HCT116 (cell line): ENCODE data around the gene CLDN3.

Source experiments
- CTCF ChIP-seq, 3 experiments: fragments of 200-600 bp in 1 of 3; sonication (generic) in 1 of 3; IDR thresholded peaks in 2 of 3; conservative IDR thresholded peaks in 1 of 3; 2 replicates each; pipeline ENCODE4 v1.5.1; 2012 to 2017; ENCODE audit warnings: low read depth in 2 of 3, low read length in 2 of 3, antibody characterized with exemption in 1 of 3, borderline replicate concordance in 1 of 3, control low read depth in 1 of 3, mild to moderate bottlenecking in 1 of 3, mixed read lengths in 1 of 3, mixed run types in 1 of 3, moderate library complexity in 1 of 3; ENCODE audit not compliant: insufficient read depth in 1 of 3
- EZH2 ChIP-seq: fragments of 200-600 bp; sonication (generic); IDR thresholded peaks from 2 replicates; pipeline ENCODE4 v1.6.1; 2017; ENCODE audit warnings: antibody characterized with exemption, mixed run types
- EZH2phosphoT487 ChIP-seq: fragments of 200-600 bp; IDR thresholded peaks from 2 replicates; pipeline ENCODE4 v1.6.1; 2018; ENCODE audit warnings: antibody characterized with exemption, borderline replicate concordance
- MAX ChIP-seq: IDR thresholded peaks from 2 replicates; pipeline ENCODE4 v1.6.1; 2012
- POLR2A ChIP-seq: IDR thresholded peaks from 2 replicates; pipeline ENCODE4 v1.7.0; 2011; ENCODE audit warnings: borderline replicate concordance; ENCODE audit not compliant: insufficient read depth, insufficient read length; ENCODE audit errors: extremely low read depth
- SIN3A ChIP-seq: IDR thresholded peaks from 2 replicates; pipeline ENCODE4 v1.6.1; 2012; ENCODE audit warnings: low read depth
- SP1 ChIP-seq: IDR thresholded peaks from 2 replicates; pipeline ENCODE4 v1.6.1; 2012; ENCODE audit warnings: low read depth
- YY1 ChIP-seq: IDR thresholded peaks from 2 replicates; pipeline ENCODE4 v1.6.1; 2011; ENCODE audit warnings: low read length, low read depth, moderate library complexity, mild to moderate bottlenecking; ENCODE audit not compliant: insufficient replicate concordance; ENCODE audit errors: extremely low read depth
- TF ChIP-seq, protein P1 (sequence below): IDR thresholded peaks from 2 replicates; pipeline ENCODE4 v1.6.1; 2012; ENCODE audit warnings: low read depth
- TF ChIP-seq, protein P2 (sequence below): IDR thresholded peaks from 2 replicates; pipeline ENCODE4 v1.6.1; 2011; ENCODE audit warnings: mild to moderate bottlenecking, low read length, moderate library complexity; ENCODE audit not compliant: insufficient replicate concordance; ENCODE audit errors: extremely low read depth
- TF ChIP-seq, protein P3 (sequence below): IDR thresholded peaks from 2 replicates; pipeline ENCODE4 v1.6.1; 2012

- TF ChIP-seq CTCF (IDR thresholded peaks at IDR 0.05 in 2 of 3, conservative IDR thresholded peaks at IDR 0.05 in 1 of 3; ENCODE audit: borderline replicate concordance in 1 of 3, insufficient read depth in 1 of 3, low read depth in 2 of 3, low read length in 2 of 3) (no peak), EZH2 (no peak), SP1 (no peak), MAX (no peak), SIN3A (no peak), POLR2A (no peak), YY1 (no peak), EZH2phosphoT487 (no peak)
- TF ChIP-seq, protein P1, sequence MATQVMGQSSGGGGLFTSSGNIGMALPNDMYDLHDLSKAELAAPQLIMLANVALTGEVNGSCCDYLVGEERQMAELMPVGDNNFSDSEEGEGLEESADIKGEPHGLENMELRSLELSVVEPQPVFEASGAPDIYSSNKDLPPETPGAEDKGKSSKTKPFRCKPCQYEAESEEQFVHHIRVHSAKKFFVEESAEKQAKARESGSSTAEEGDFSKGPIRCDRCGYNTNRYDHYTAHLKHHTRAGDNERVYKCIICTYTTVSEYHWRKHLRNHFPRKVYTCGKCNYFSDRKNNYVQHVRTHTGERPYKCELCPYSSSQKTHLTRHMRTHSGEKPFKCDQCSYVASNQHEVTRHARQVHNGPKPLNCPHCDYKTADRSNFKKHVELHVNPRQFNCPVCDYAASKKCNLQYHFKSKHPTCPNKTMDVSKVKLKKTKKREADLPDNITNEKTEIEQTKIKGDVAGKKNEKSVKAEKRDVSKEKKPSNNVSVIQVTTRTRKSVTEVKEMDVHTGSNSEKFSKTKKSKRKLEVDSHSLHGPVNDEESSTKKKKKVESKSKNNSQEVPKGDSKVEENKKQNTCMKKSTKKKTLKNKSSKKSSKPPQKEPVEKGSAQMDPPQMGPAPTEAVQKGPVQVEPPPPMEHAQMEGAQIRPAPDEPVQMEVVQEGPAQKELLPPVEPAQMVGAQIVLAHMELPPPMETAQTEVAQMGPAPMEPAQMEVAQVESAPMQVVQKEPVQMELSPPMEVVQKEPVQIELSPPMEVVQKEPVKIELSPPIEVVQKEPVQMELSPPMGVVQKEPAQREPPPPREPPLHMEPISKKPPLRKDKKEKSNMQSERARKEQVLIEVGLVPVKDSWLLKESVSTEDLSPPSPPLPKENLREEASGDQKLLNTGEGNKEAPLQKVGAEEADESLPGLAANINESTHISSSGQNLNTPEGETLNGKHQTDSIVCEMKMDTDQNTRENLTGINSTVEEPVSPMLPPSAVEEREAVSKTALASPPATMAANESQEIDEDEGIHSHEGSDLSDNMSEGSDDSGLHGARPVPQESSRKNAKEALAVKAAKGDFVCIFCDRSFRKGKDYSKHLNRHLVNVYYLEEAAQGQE: no peak
- TF ChIP-seq, protein P2, sequence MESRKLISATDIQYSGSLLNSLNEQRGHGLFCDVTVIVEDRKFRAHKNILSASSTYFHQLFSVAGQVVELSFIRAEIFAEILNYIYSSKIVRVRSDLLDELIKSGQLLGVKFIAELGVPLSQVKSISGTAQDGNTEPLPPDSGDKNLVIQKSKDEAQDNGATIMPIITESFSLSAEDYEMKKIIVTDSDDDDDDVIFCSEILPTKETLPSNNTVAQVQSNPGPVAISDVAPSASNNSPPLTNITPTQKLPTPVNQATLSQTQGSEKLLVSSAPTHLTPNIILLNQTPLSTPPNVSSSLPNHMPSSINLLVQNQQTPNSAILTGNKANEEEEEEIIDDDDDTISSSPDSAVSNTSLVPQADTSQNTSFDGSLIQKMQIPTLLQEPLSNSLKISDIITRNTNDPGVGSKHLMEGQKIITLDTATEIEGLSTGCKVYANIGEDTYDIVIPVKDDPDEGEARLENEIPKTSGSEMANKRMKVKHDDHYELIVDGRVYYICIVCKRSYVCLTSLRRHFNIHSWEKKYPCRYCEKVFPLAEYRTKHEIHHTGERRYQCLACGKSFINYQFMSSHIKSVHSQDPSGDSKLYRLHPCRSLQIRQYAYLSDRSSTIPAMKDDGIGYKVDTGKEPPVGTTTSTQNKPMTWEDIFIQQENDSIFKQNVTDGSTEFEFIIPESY: no peak
- TF ChIP-seq, protein P3, sequence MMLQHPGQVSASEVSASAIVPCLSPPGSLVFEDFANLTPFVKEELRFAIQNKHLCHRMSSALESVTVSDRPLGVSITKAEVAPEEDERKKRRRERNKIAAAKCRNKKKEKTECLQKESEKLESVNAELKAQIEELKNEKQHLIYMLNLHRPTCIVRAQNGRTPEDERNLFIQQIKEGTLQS: no peak
Observed at GRCh38 chr7:73817121-73817520, 47.1 kb upstream of the CLDN3 start.
